Endodermal cell (in vitro differentiated cells): ENCODE measurements around the gene EXOC6. TPM values are rescaled to one million over a fixed set of nuclear protein-coding genes. Genes with fewer than 3 reads are reported as not detected.

Experiments used
- DNase-seq: peaks from one replicate; pipeline ENCODE4 v3.0.0-alpha.2; 2017
- H3K27ac ChIP-seq: 2 replicates; pipeline ENCODE4 v1.5.1; 2013; ENCODE audit warnings: mild to moderate bottlenecking, low read depth, low read length, moderate library complexity
- H3K27me3 ChIP-seq: 2 replicates; pipeline ENCODE4 v1.6.1; 2013; ENCODE audit warnings: mild to moderate bottlenecking, low read length, moderate library complexity; ENCODE audit not compliant: insufficient read depth, control insufficient read depth, poor library complexity, severe bottlenecking
- H3K36me3 ChIP-seq: 2 replicates; pipeline ENCODE4 v1.7.0; 2013; ENCODE audit warnings: mild to moderate bottlenecking, low read length, moderate library complexity; ENCODE audit not compliant: control insufficient read depth, insufficient read depth
- H3K4me1 ChIP-seq: one replicate; pipeline ENCODE4 v1.7.0; 2013; ENCODE audit warnings: low read length; ENCODE audit not compliant: control insufficient read depth, insufficient read depth
- H3K4me3 ChIP-seq: 2 replicates; pipeline ENCODE4 v1.5.1; 2013; ENCODE audit warnings: mild to moderate bottlenecking, low read length, moderate library complexity
- H3K9ac ChIP-seq: 2 replicates; pipeline ENCODE4 v1.6.1; 2013; ENCODE audit warnings: mild to moderate bottlenecking, low read length, moderate library complexity; ENCODE audit not compliant: poor library complexity, severe bottlenecking; ENCODE audit errors: extremely low read depth
- H3K9me3 ChIP-seq: 2 replicates; pipeline ENCODE4 v1.6.1; 2013; ENCODE audit warnings: mild to moderate bottlenecking, low read length, moderate library complexity; ENCODE audit not compliant: control insufficient read depth
- H3K27ac Mint-ChIP-seq: 2 replicates; pipeline ENCODE4 v1.8.0; 2020; ENCODE audit warnings: mixed read lengths
- H3K27me3 Mint-ChIP-seq: 2 replicates; pipeline ENCODE4 v1.8.0; 2021; ENCODE audit warnings: mild to moderate bottlenecking, mixed read lengths; ENCODE audit not compliant: insufficient read depth
- H3K36me3 Mint-ChIP-seq: 2 replicates; pipeline ENCODE4 v1.8.0; 2020; ENCODE audit warnings: low read depth, mixed read lengths
- H3K4me1 Mint-ChIP-seq: 2 replicates; pipeline ENCODE4 v1.8.0; 2020; ENCODE audit warnings: mixed read lengths
- H3K4me3 Mint-ChIP-seq: 2 replicates; pipeline ENCODE4 v1.8.0; 2020; ENCODE audit warnings: mild to moderate bottlenecking, moderate library complexity, mixed read lengths
- H3K9me3 Mint-ChIP-seq: 2 replicates; pipeline ENCODE4 v1.8.0; 2020; ENCODE audit warnings: mild to moderate bottlenecking, mixed read lengths
- WGBS, 2 experiments: methylation state at CpG; one replicate each; pipeline versions ENCODE4 v1.1.5 to v1.1.7; 2013; ENCODE audit warnings: missing lambda C conversion rate in 2 of 2, mixed read lengths in 1 of 2; ENCODE audit not compliant: insufficient coverage in 1 of 2, insufficient read length in 1 of 2; 5-methylcytosine and 5-hydroxymethylcytosine counted together
- total RNA-seq, 2 donors: library from RNA; stranded (reverse); fragmentation: NEBNext Ultra II Directional in 1 of 2; extraction: Animal tissue kit (Norgen Biotek cat#: 25700) in 1 of 2; gene quantifications; 2 replicates in 1 of 2; 3 replicates in 1 of 2; pipeline ENCODE4 v1.2.1, GENCODE V29; 2021
- TF ChIP-seq, protein P1 (sequence below): fragments of 200-600 bp; sonication (generic); conservative IDR thresholded peaks from 2 replicates; pipeline ENCODE4 v1.5.0; 2021; ENCODE audit warnings: antibody characterized with exemption, mild to moderate bottlenecking

The EXOC6 gene
- total RNA-seq, 2 donors from 2014 or later: 12.1 to 21.3 TPM

DNA sequence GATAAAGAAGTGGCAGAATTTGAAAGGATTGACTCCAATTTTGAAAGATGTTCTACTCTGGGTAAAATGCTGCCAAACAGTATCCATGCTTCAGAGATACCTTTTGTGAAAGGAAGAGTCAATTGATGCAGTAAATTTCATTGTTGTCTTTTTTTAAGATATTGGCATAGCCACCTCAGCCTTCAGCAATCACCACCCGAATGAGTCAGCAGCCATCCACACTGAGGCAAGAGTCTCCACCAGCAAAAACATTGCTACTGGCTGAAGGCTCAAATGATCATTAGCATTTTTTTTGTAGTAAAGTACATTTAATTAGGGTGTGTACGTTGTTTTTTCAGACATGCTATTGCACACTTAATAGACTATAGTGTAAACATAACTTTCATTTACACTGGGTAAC lies 180.6 kb downstream of the EXOC6 start:
- TF ChIP-seq, protein P1, sequence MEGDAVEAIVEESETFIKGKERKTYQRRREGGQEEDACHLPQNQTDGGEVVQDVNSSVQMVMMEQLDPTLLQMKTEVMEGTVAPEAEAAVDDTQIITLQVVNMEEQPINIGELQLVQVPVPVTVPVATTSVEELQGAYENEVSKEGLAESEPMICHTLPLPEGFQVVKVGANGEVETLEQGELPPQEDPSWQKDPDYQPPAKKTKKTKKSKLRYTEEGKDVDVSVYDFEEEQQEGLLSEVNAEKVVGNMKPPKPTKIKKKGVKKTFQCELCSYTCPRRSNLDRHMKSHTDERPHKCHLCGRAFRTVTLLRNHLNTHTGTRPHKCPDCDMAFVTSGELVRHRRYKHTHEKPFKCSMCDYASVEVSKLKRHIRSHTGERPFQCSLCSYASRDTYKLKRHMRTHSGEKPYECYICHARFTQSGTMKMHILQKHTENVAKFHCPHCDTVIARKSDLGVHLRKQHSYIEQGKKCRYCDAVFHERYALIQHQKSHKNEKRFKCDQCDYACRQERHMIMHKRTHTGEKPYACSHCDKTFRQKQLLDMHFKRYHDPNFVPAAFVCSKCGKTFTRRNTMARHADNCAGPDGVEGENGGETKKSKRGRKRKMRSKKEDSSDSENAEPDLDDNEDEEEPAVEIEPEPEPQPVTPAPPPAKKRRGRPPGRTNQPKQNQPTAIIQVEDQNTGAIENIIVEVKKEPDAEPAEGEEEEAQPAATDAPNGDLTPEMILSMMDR: no peak
- DNase-seq: no peak
- no peak overlapping the region for H3K4me3 ChIP-seq
- Mint-ChIP-seq H3K27me3 (no peaks in the 10 kb centered on the region), H3K4me3 (no peak overlapping the region), H3K9me3 (peaks cover 8% of the 10 kb centered on the region), H3K36me3 (peaks cover 17% of the 10 kb centered on the region), H3K27ac (no peak overlapping the region), H3K4me1 (peaks cover 24% of the 10 kb centered on the region)
- 94% methylated on average over 1 of the region's 2 CpGs; no CpG with 5 or more reads in 1 of the 2 experiments for WGBS, 2 experiments
- H3K9ac ChIP-seq: no peak overlapping the region
- peaks cover 9% of the 10 kb centered on the region for H3K36me3 ChIP-seq
- H3K27ac ChIP-seq: no peak overlapping the region
- H3K4me1 ChIP-seq: no peaks in the 10 kb centered on the region
- peaks cover 14% of the 10 kb centered on the region for H3K9me3 ChIP-seq
- no peaks in the 10 kb centered on the region for H3K27me3 ChIP-seq

DNA sequence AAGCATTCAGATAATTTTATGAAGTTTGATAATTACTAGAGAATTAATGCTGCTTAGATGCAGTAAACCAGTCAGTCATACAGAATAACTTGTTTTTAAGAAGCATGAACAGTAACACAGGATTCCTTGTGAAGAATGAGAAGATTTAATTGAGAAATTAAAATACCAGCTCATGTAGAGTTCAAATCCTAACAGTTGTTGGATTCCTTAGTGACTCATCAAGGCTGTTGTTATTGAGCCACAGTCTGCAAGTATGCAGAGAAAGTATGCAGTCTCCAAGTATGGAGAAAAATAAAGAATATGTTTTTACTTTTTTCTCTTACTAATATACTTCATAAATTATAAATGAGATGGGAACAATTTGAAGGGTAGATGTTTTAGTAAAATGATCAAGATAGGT lies 182.1 kb downstream of the EXOC6 start:
- H3K27me3 ChIP-seq: no peaks in the 10 kb centered on the region
- no peak overlapping the region for H3K4me3 Mint-ChIP-seq
- H3K27me3 Mint-ChIP-seq: no peaks in the 10 kb centered on the region
- peaks cover 17% of the 10 kb centered on the region for H3K36me3 Mint-ChIP-seq
- peaks cover 5% of the 10 kb centered on the region for H3K4me1 ChIP-seq
- peaks cover 9% of the 10 kb centered on the region for H3K36me3 ChIP-seq
- peak overlapping the region; percentile 69 for H3K27ac Mint-ChIP-seq
- H3K27ac ChIP-seq: no peak overlapping the region
- H3K9me3 ChIP-seq: peaks cover 14% of the 10 kb centered on the region
- DNase-seq: no peak
- peaks cover 34% of the 10 kb centered on the region for H3K4me1 Mint-ChIP-seq
- H3K9ac ChIP-seq: no peak overlapping the region
- TF ChIP-seq, protein P1: no peak
- no peak overlapping the region for H3K4me3 ChIP-seq
- H3K9me3 Mint-ChIP-seq: peaks cover 8% of the 10 kb centered on the region

DNA sequence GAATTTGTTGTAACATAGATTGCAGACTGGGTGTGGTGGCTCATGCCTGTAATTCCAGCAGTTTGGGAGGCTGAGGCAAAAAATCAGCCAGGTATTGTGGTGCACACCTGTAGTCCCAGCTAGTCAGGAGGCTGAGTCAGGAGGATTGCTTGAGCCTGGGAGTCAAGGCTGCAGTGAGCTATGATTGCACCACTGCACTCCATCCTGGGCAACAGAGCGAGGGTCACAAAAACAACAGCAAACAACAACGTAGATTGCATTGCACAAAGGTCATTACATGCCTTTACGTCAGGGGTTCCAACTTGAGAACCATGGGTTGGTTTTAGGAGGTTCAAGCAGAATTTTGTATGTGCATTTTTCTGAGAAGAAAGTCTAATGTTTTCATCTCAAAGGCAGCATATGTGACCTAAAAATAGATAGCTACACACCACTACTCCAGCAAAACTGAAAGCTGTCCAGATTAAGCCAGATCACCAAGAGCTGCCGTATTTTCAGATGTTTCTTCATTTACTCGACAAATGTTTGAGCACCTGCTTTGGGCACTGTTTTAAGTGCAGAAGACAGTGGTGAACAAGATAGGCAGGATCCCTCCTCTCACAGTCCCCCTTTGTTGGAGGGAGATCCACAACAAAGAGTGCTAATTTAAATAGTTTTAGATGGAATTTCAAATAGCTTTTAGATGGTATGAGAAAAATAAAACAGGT lies 183.9 kb downstream of the EXOC6 start:
- WGBS, 2 experiments: 95 to 100% methylated on average over 4 to 5 of the region's 5 CpGs
- peak overlapping the region; percentile 6 for H3K27ac Mint-ChIP-seq
- no peak overlapping the region for H3K9ac ChIP-seq

More for the DNA sequence above, 183.9 kb downstream of the EXOC6 start:
- Histone ChIP-seq H3K4me1 (peaks cover 5% of the 10 kb centered on the region), H3K27ac (no peak overlapping the region), H3K27me3 (no peaks in the 10 kb centered on the region), H3K36me3 (peaks cover 9% of the 10 kb centered on the region), H3K9me3 (peaks cover 12% of the 10 kb centered on the region), H3K4me3 (no peak overlapping the region)
- Mint-ChIP-seq H3K4me3 (no peak overlapping the region), H3K9me3 (peaks cover 8% of the 10 kb centered on the region), H3K4me1 (peaks cover 27% of the 10 kb centered on the region), H3K27me3 (no peaks in the 10 kb centered on the region), H3K36me3 (peaks cover 10% of the 10 kb centered on the region)
- TF ChIP-seq, protein P1: no peak
- no peak for DNase-seq
